ENCODE measurements around the gene SH2D6.
"Not testable (repeated sequence)": the region's sequence is repeated elsewhere in the genome, so short reads cannot be mapped to it uniquely, and the experiment has no call there.

Gene SH2D6

GRCh38 chr2:85475799-85476490 lies 57.4 kb downstream of the SH2D6 start:
- DNase-seq, result no peak

- DNase-seq, result no peak
These were observed 58.1 kb downstream of the SH2D6 start for GRCh38 chr2:85476624-85477023.

GRCh38 chr2:85477884-85478283 lies 59.4 kb downstream of the SH2D6 start:
- no peak for DNase-seq

GRCh38 chr2:85481818-85482777 lies 63.6 kb downstream of the SH2D6 start:
- DNase-seq, result no peak

DNA sequence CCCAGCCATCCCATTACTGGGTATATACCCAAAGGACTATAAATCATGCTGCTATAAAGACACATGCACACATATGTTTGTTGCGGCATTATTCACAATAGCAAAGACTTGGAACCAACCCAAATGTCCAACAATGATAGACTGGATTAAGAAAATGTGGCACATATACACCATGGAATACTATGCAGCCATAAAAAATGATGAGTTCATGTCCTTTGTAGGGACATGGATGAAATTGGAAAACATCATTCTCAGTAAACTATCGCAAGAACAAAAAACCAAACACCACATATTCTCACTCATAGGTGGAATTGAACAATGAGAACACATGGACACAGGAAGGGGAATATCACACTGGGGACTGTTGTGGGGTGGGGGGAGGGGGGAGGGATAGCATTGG lies 66.1 kb downstream of the SH2D6 start:
- DNase-seq, result not testable (repeated sequence)

DNA sequence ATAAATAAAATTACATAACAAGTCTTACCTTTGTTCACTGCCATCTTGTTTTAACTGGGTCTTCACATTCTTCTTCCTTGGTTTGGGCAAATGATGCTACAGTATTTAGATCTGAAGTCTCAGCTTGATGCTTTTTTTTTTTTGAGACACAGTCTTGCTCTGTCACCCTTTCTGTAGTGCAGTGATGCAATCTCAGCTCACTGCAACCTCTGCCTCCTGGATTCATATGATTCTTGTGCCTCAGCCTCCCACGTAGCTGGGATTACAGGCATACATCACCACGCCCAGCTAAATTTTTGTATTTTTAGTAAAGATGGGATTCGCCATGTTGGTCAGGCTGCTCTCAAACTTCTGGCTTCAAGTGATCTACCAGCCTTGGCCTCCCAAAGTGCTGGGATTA lies 67.3 kb downstream of the SH2D6 start:
- DNase-seq, result no peak
